GM12878 (cell line): ENCODE measurements around the gene FOXK1. TPM values are rescaled to one million over a fixed set of nuclear protein-coding genes. Genes with fewer than 3 reads are reported as not detected.
A peak's percentile ranks its signal among the peaks of the same experiment; 100 is the strongest.

Experiments used
- BHLHE40 ChIP-seq, 2 experiments: fragments of 450-650 bp in 1 of 2; IDR thresholded peaks; 2 replicates each; pipeline ENCODE4 v1.6.1; 2011 to 2017; ENCODE audit warnings: low read depth in 2 of 2, borderline replicate concordance in 1 of 2, improper control_type of control experiment in 1 of 2, low read length in 1 of 2, mild to moderate bottlenecking in 1 of 2
- CBFB ChIP-seq: IDR thresholded peaks from 2 replicates; pipeline ENCODE4 v1.6.1; 2016; ENCODE audit warnings: antibody characterized with exemption, low read depth
- CBX5 ChIP-seq: sonication (generic); IDR thresholded peaks from 2 replicates; pipeline ENCODE4 v1.6.1; 2016; ENCODE audit warnings: low read depth, moderate library complexity, mild to moderate bottlenecking, inconsistent platforms
- CHD1 ChIP-seq: IDR thresholded peaks from 2 replicates; pipeline ENCODE4 v1.6.1; 2012; ENCODE audit warnings: low read depth, low read length, improper control_type of control experiment
- CHD2 ChIP-seq: IDR thresholded peaks from 2 replicates; pipeline ENCODE4 v1.6.1; 2011; ENCODE audit warnings: low read depth, low read length, improper control_type of control experiment, borderline replicate concordance
- CHD4 ChIP-seq: fragments of 200-600 bp; sonication (generic); IDR thresholded peaks from 2 replicates; pipeline ENCODE4 v1.6.1; 2016; ENCODE audit warnings: mild to moderate bottlenecking
- EZH2 ChIP-seq: IDR thresholded peaks from 2 replicates; pipeline ENCODE4 v1.6.1; 2012; ENCODE audit warnings: low read depth, mild to moderate bottlenecking, control low read depth, inconsistent platforms, low read length, borderline replicate concordance; ENCODE audit not compliant: control insufficient read depth
- GATAD2B ChIP-seq: fragments of 450-650 bp; conservative IDR thresholded peaks from 2 replicates; pipeline ENCODE4 v1.6.1; 2017; ENCODE audit warnings: low read depth, mild to moderate bottlenecking, moderate library complexity
- IKZF2 ChIP-seq, 2 experiments: fragments of 450-650 bp; IDR thresholded peaks; 2 replicates each; pipeline ENCODE4 v1.6.1; 2017; ENCODE audit warnings: mild to moderate bottlenecking in 2 of 2, moderate library complexity in 2 of 2
- IRF5 ChIP-seq: fragments of 450-650 bp; IDR thresholded peaks from 2 replicates; pipeline ENCODE4 v1.6.1; 2017; ENCODE audit warnings: borderline replicate concordance
- JUND ChIP-seq: IDR thresholded peaks from 2 replicates; pipeline ENCODE4 v1.6.1; 2012; ENCODE audit warnings: low read depth, mild to moderate bottlenecking, low read length, improper control_type of control experiment, moderate library complexity
- MYB ChIP-seq: fragments of 150-350 bp; IDR thresholded peaks from 2 replicates; pipeline ENCODE4 v1.6.1; 2014; ENCODE audit warnings: mild to moderate bottlenecking, low read depth, low read length, borderline replicate concordance
- PAX5 ChIP-seq: IDR thresholded peaks from 2 replicates; pipeline ENCODE4 v1.6.1; 2011; ENCODE audit warnings: low read depth, low read length, borderline replicate concordance
- PAX8 ChIP-seq: fragments of 450-650 bp; IDR thresholded peaks from 2 replicates; pipeline ENCODE4 v1.6.1; 2017; ENCODE audit warnings: mild to moderate bottlenecking, moderate library complexity
- POLR2A ChIP-seq: IDR thresholded peaks from 2 replicates; pipeline ENCODE4 v1.6.1; 2011; ENCODE audit warnings: low read depth, mild to moderate bottlenecking, low read length
- RELB ChIP-seq: fragments of 450-650 bp; IDR thresholded peaks from 2 replicates; pipeline ENCODE4 v1.6.1; 2017; ENCODE audit warnings: low read depth, mild to moderate bottlenecking, moderate library complexity
- RUNX3 ChIP-seq: IDR thresholded peaks from 2 replicates; pipeline ENCODE4 v1.6.1; 2012; ENCODE audit warnings: low read length, inconsistent platforms
- SIX5 ChIP-seq: IDR thresholded peaks from 2 replicates; pipeline ENCODE4 v1.6.1; 2011; ENCODE audit warnings: mild to moderate bottlenecking, low read depth, low read length, moderate library complexity; ENCODE audit not compliant: severe bottlenecking
- SREBF2 ChIP-seq: IDR thresholded peaks from 2 replicates; pipeline ENCODE4 v1.6.1; 2012; ENCODE audit warnings: mild to moderate bottlenecking, low read length
- SRF ChIP-seq, 2 experiments: IDR thresholded peaks; 2 replicates each; pipeline ENCODE4 v1.6.1; 2011; ENCODE audit warnings: low read depth in 2 of 2, low read length in 2 of 2, mild to moderate bottlenecking in 1 of 2, moderate library complexity in 1 of 2
- STAT3 ChIP-seq: IDR thresholded peaks from 2 replicates; pipeline ENCODE4 v1.6.1; 2011; ENCODE audit warnings: low read depth, low read length, improper control_type of control experiment
- TCF7 ChIP-seq: IDR thresholded peaks from 2 replicates; pipeline ENCODE4 v1.6.1; 2014; ENCODE audit warnings: antibody characterized with exemption, borderline replicate concordance
- ZNF384 ChIP-seq: IDR thresholded peaks from 2 replicates; pipeline ENCODE4 v1.6.1; 2012; ENCODE audit warnings: low read depth, mild to moderate bottlenecking, low read length, improper control_type of control experiment, borderline replicate concordance
- polyA plus RNA-seq, 11 experiments: library from polyadenylated mRNA; depleted of rRNA in 4 of 11; unstranded in 6 of 11; stranded (reverse) in 5 of 11; fragments of >200 nt; fragmentation: Nextera tagmentation in 4 of 11; fragmentation: Illumina TruSeq in 1 of 11; extraction: Ambion mirVana in 4 of 11; extraction: Trizol in 1 of 11; gene quantifications; 1 replicate in 1 of 11; 2 replicates in 10 of 11; pipeline versions ENCODE4 v1.2.1 to v1.2.3, GENCODE V29; 2011 to 2016; ENCODE audit warnings: inconsistent platforms in 2 of 11, missing spikeins in 2 of 11, low read depth in 1 of 11
- total RNA-seq, 4 experiments: library from RNA; depleted of rRNA in 3 of 4; stranded (reverse); fragments of >200 nt in 3 of 4; fragmentation: Illumina TruSeq in 1 of 4; extraction: Trizol in 1 of 4; gene quantifications; 2 replicates each; pipeline versions ENCODE4 v1.2.1 to v1.2.3, GENCODE V29; 2013 to 2021
- TF ChIP-seq, protein P1 (sequence below): IDR thresholded peaks from 2 replicates; pipeline ENCODE4 v1.6.1; 2011; ENCODE audit warnings: low read depth, low read length, improper control_type of control experiment, borderline replicate concordance
- TF ChIP-seq, protein P2 (sequence below): IDR thresholded peaks from 2 replicates; pipeline ENCODE4 v1.6.1; 2011; ENCODE audit warnings: borderline replicate concordance, low read depth, mild to moderate bottlenecking, moderate library complexity, mixed read lengths, low read length; ENCODE audit not compliant: insufficient read depth; ENCODE audit errors: extremely low read length

Gene FOXK1
- total and polyA plus RNA-seq, 10 of the 15 experiments (the other 5 are each of a cell fraction or from before 2014, with no cell fraction given): 0.24 to 31.8 (median 4.5) TPM

DNA sequence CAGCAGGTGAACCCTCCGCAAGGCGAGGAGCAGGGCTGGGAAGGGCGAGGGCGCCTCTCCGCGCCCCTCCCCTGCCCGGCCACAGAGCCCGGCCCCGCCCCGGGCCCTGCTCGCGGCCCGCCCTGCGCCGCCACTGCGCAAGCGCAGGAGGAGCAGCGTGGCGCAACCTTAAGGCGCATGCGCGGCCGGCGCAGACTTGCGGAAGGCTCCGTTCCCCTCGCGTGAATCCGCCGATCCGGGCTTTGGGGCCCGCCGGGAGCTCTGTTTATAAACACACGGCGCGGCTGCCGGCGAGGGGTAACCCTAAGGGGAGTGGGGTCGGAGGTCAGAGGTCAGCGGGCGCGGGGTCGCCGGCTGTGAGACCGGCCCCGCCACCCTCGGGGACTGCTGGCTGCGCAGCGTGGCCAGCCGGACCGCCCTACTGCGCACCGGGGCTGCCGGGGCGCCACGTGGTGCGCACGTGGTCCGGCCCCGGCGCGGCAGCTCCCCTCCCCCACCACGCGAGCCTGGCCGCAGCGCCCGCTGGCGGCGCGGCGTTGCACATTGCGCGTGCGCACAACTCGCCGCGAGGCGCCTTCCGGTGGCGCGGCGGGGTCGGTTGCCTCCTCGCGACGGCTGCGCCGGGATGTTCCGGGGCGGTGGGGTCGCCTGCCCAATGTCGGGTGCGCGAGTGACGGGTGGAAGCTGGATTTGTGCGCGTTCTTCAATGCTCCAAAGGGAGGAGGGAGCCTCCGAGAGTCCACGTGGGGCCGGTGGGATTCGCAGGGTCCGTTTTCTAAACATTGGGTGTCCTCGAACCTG, 40.2 kb upstream of the FOXK1 start (continued):
- TF ChIP-seq IRF5 (no peak), CHD2 (peak; percentile 94), TCF7 (no peak), STAT3 (no peak), RUNX3 (peak; percentile 53; the same call in 1 of the 2 replicates), RELB (no peak), PAX8 (no peak), CHD4 (no peak), CBX5 (no peak), EZH2 (no peak), CHD1 (no peak), POLR2A (peak; percentile 96), JUND (no peak), GATAD2B (peak; percentile 99), ZNF384 (no peak), SIX5 (no peak), SREBF2 (no peak), SRF (IDR thresholded peaks at IDR 0.05; ENCODE audit: low read depth in 2 of 2, low read length in 2 of 2) (no peak), MYB (peak; percentile 24; the same call in 1 of the 2 replicates), CBFB (no peak), BHLHE40 (IDR thresholded peaks at IDR 0.05; ENCODE audit: borderline replicate concordance in 1 of 2, low read depth in 2 of 2, low read length in 1 of 2) (peak; percentile 85 to 97), PAX5 (peak; percentile 45; the same call in 1 of the 2 replicates), IKZF2 (IDR thresholded peaks at IDR 0.05) (no peak)
- TF ChIP-seq, protein P1, sequence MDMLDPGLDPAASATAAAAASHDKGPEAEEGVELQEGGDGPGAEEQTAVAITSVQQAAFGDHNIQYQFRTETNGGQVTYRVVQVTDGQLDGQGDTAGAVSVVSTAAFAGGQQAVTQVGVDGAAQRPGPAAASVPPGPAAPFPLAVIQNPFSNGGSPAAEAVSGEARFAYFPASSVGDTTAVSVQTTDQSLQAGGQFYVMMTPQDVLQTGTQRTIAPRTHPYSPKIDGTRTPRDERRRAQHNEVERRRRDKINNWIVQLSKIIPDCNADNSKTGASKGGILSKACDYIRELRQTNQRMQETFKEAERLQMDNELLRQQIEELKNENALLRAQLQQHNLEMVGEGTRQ: peak; percentile 94
- TF ChIP-seq, protein P2, sequence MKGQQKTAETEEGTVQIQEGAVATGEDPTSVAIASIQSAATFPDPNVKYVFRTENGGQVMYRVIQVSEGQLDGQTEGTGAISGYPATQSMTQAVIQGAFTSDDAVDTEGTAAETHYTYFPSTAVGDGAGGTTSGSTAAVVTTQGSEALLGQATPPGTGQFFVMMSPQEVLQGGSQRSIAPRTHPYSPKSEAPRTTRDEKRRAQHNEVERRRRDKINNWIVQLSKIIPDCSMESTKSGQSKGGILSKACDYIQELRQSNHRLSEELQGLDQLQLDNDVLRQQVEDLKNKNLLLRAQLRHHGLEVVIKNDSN: peak; percentile 98
